ENCODE measurements around the gene GATD1.
A peak's percentile ranks its signal among the peaks of the same experiment; 100 is the strongest.

GATD1 gene

DNA sequence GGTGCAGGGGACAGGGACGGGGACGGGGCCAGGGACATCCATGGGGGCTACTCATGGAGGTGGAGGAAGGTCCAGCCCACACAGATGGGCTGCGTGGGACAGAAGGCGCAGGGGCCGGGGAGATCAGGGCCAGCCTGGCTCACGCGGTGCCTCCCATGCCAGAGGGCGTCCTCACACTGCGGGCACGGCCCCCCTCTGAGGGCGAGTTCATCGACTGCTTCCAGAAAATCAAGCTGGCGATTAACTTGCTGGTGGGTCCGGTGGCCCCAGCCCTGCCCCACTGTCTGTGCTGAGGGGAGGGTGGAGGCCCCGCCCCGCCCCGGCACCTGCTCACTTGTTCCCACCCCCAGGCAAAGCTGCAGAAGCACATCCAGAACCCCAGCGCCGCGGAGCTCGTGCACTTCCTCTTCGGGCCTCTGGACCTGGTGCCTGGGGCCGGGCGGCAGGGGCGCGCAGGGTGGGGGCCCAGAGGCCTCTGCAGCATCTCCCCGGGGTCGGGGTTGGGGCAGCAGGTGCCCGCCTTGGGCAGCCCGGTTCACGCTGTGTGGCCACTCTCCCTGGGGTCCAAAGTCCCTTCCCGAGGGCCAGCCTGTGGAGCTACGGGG lies 55.4 kb downstream of the GATD1 start:
- no peak for FAIRE-seq
- no peak for TF ChIP-seq CTCF (IDR thresholded peaks at IDR 0.05; ENCODE audit: insufficient read depth, missing control alignments)
- DNase-seq (ENCODE audit: insufficient read length, low spot score), result no peak

DNA sequence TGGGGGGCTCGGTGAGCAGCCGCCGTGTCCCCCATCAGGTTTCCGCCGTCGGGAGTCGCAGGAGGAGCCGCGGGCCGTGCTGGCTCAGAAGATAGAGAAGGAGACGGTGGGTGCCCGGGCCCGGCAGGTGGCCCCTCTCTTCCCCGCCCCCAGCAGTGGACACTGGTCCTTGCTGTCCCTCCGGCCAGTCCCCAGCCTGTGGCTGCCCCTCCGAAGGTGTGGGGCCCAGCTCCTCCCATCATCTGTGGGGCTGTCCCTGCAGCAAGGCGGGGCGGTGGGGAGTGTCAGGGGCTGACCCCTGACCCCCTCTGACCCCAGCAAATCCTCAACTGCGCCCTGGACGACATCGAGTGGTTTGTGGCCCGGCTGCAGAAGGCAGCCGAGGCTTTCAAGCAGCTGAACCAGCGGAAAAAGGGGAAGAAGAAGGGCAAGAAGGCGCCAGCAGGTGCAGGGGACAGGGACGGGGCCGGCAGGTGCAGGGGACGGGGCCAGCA lies 56.0 kb downstream of the GATD1 start:
- DNase-seq (ENCODE audit: insufficient read length, low spot score) (no peak), FAIRE-seq (no peak)
- no peak for TF ChIP-seq CTCF (IDR thresholded peaks at IDR 0.05; ENCODE audit: insufficient read depth, missing control alignments)

DNA sequence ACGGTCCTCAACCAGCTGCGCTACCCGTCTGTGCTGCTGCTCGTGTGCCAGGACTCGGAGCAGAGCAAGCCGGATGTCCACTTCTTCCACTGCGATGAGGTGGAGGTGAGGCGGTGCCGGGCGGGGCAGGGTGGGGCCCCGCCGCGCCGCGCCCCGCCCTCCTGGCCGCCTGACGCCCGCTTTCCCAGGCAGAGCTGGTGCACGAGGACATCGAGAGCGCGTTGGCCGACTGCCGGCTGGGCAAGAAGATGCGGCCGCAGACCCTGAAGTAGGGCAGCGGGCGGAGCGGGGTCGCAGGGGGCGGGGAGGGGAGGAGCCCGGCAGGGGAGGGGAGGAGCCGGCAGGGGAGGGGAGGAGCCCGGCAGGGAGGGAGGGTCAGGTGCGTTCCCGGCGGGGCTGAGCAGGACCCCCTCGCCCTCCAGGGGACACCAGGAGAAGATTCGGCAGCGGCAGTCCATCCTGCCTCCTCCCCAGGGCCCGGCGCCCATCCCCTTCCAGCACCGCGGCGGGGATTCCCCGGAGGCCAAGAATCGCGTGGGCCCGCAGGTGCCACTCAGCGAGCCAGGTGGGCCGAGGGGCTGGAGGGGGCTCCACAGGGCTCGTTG lies 56.5 kb downstream of the GATD1 start:
- DNase-seq (ENCODE audit: insufficient read length, low spot score) (peak; percentile 47), FAIRE-seq (no peak)
- TF ChIP-seq CTCF (IDR thresholded peaks at IDR 0.05; ENCODE audit: insufficient read depth, missing control alignments), result no peak

DNA sequence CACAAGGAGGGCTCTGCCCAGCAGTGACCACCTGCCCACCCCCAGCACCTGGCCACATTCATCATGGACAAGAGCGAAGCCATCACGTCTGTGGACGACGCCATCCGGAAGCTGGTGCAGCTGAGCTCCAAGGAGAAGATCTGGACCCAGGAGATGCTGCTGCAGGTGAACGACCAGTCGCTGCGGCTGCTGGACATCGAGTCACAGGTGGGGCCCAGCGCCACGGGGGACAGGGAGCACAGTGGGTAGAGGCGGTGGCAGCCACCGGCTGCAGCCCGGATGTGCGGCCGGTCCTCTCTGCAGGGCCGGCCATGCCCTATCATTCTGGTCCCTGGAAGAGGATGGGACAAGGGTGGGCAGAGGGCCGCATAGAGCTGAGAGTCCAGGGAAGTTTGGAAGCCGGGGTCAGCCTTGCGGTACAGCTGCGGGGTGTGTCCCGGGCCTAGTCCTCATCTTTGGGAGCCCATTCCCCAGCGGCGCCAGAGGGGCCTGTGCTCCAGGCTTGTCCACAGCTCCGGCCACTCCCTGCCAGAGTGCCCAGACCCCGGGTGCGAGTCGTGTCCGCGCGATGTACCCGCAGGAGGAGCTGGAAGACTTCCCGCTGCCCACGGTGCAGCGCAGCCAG lies 57.2 kb downstream of the GATD1 start:
- no peak for TF ChIP-seq CTCF (IDR thresholded peaks at IDR 0.05; ENCODE audit: insufficient read depth, missing control alignments)
- FAIRE-seq, result no peak
- DNase-seq (ENCODE audit: insufficient read length, low spot score), result no peak

DNA sequence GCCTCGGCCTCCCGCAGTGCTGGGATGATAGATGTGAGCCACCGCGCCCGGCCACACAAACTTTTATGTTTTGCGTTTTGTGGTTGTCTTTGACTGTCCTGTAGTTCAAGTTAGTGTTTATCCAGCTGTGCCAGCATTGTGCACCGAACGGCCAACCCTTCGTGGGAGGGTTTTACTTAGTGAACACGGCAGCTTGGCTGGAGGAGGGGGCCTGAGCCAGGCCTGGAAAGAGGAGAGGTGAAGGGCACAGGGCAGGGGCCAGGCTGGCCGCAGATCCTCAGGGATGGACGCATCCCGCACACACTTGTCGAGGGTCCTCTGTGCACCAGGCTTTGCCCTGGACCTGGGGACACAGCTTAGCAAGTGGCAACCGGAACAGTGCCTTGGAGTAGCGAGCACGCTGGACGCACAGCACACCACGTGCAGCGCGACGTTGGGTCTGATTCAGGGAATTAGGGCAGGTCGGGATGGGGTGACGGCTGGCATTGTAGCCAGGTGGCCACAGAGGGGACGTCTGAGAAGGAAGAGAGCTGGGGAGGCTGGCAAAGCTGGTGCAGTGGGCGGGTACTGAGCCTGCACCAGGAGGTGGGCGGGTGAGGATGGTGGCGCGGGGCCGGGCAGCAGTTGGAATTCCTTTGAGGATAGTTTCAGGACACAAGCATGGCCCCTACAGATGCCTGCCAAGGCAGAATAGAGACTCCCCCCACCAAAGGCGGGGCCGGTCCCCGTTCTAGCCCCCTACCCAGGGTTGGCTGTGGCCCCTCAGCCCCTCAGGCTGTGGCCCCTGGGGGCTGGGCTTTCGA lies 57.9 kb downstream of the GATD1 start:
- TF ChIP-seq CTCF (IDR thresholded peaks at IDR 0.05; ENCODE audit: insufficient read depth, missing control alignments), result no peak
- DNase-seq (ENCODE audit: insufficient read length, low spot score) (no peak), FAIRE-seq (no peak)
